ENCODE results near the gene UCHL1. TPM values are rescaled to one million over a fixed set of nuclear protein-coding genes. Genes with fewer than 3 reads are reported as not detected.

UCHL1 gene
- total and polyA plus RNA-seq, 4 donors = 0.51 to 2.6 (median 0.70) TPM

GRCh38 chr4:41299486-41299885, 42.8 kb downstream of the UCHL1 start (continued):
- no peak for TF ChIP-seq ZBTB33 (IDR thresholded peaks at IDR 0.05)
- TF ChIP-seq MAX (IDR thresholded peaks at IDR 0.05) = no peak
- no peak for TF ChIP-seq ATF3 (IDR thresholded peaks at IDR 0.05)
- no peak for TF ChIP-seq EGR1 (IDR thresholded peaks at IDR 0.05; ENCODE audit: low read depth in 2 of 2)
- TF ChIP-seq NR2F2 (IDR thresholded peaks at IDR 0.05) = no peak
- no peak for TF ChIP-seq HNF4A (conservative IDR thresholded peaks at IDR 0.05)
- no peak for TF ChIP-seq CTCF (IDR thresholded peaks at IDR 0.05; ENCODE audit: low read depth, low read length, missing input control)

GRCh38 chr4:41301137-41301536, 44.4 kb downstream of the UCHL1 start:
- Histone ChIP-seq H3K4me1 (ENCODE audit: control insufficient read depth in 4 of 4, insufficient read depth in 4 of 4, low read length in 3 of 4) (no peaks in the 10 kb centered on the region), H3K36me3 (ENCODE audit: control insufficient read depth in 4 of 4, insufficient read depth in 3 of 4, low read depth in 1 of 4, low read length in 3 of 4) (no peaks in the 10 kb centered on the region), H3K9ac (ENCODE audit: low read depth in 1 of 2, low read length in 2 of 2) (no peak overlapping the region), H3K27me3 (ENCODE audit: control insufficient read depth in 4 of 4, insufficient read depth in 4 of 4, low read length in 3 of 4) (no peaks in the 10 kb centered on the region), H3K9me3 (ENCODE audit: control insufficient read depth in 4 of 4, low read length in 3 of 4) (no peaks in the 10 kb centered on the region), H3K4me3 (ENCODE audit: low read depth in 1 of 3, low read length in 3 of 3) (no peak overlapping the region), H3K27ac (ENCODE audit: low read depth in 1 of 2, low read length in 2 of 2) (no peak overlapping the region)
- TF ChIP-seq YY1 (IDR thresholded peaks at IDR 0.05) (no peak), SP1 (IDR thresholded peaks at IDR 0.05) (no peak), RAD21 (IDR thresholded peaks at IDR 0.05) (no peak), HNF4A (conservative IDR thresholded peaks at IDR 0.05) (no peak), JUND (IDR thresholded peaks at IDR 0.05) (no peak), RXRA (IDR thresholded peaks at IDR 0.05) (no peak), ATF3 (IDR thresholded peaks at IDR 0.05) (no peak)
- 86% methylated on average over 4 of the region's 4 CpGs for WGBS
- DNase-seq (ENCODE audit: low spot score) = no peak

- Histone ChIP-seq H3K27ac (ENCODE audit: low read depth in 1 of 2, low read length in 2 of 2) (no peak overlapping the region), H3K9ac (ENCODE audit: low read depth in 1 of 2, low read length in 2 of 2) (no peak overlapping the region), H3K4me3 (ENCODE audit: low read depth in 1 of 3, low read length in 3 of 3) (no peak overlapping the region), H3K36me3 (ENCODE audit: control insufficient read depth in 4 of 4, insufficient read depth in 3 of 4, low read depth in 1 of 4, low read length in 3 of 4) (no peaks in the 10 kb centered on the region), H3K27me3 (ENCODE audit: control insufficient read depth in 4 of 4, insufficient read depth in 4 of 4, low read length in 3 of 4) (no peaks in the 10 kb centered on the region), H3K4me1 (ENCODE audit: control insufficient read depth in 4 of 4, insufficient read depth in 4 of 4, low read length in 3 of 4) (no peaks in the 10 kb centered on the region), H3K9me3 (ENCODE audit: control insufficient read depth in 4 of 4, low read length in 3 of 4) (no peaks in the 10 kb centered on the region)
- no peak for DNase-seq (ENCODE audit: low spot score)
- 62% methylated on average over 3 of the region's 3 CpGs for WGBS
- TF ChIP-seq HNF4A (conservative IDR thresholded peaks at IDR 0.05) (no peak), EGR1 (IDR thresholded peaks at IDR 0.05; ENCODE audit: low read depth in 2 of 2) (no peak), NR2F2 (IDR thresholded peaks at IDR 0.05) (no peak), ZBTB33 (IDR thresholded peaks at IDR 0.05) (no peak), FOXA1 (IDR thresholded peaks at IDR 0.05) (no peak), REST (IDR thresholded peaks at IDR 0.05) (no peak), ATF3 (IDR thresholded peaks at IDR 0.05) (no peak), RAD21 (IDR thresholded peaks at IDR 0.05) (no peak), JUND (IDR thresholded peaks at IDR 0.05) (no peak), YY1 (IDR thresholded peaks at IDR 0.05) (no peak), CTCF (IDR thresholded peaks at IDR 0.05; ENCODE audit: low read depth, low read length, missing input control) (no peak)
Observed at GRCh38 chr4:41303372-41304118, 46.8 kb downstream of the UCHL1 start.
